ENCODE measurements around the gene LUZP2. TPM values are rescaled to one million over a fixed set of nuclear protein-coding genes. Genes with fewer than 3 reads are reported as not detected.

The LUZP2 gene
- polyA plus RNA-seq, 1 of the 3 experiments (the other 2 are of a cell fraction) = 0.03 TPM

- no peaks in the 10 kb centered on the region for H3K4me1 ChIP-seq (ENCODE audit: control insufficient read depth in 1 of 2, insufficient read depth in 2 of 2, low read depth in 1 of 2, low read length in 1 of 2)
- no peaks in the 10 kb centered on the region for H4K20me1 ChIP-seq (ENCODE audit: insufficient read depth)
- POLR2A ChIA-PET = no interaction called here
- TF ChIP-seq SMC3 (IDR thresholded peaks at IDR 0.05; ENCODE audit: low read depth, low read length) = no peak
- H3K27ac ChIP-seq (ENCODE audit: low read depth in 2 of 2, low read length in 1 of 2) = no peak overlapping the region
- no peaks in the 10 kb centered on the region for H3K27me3 ChIP-seq (ENCODE audit: insufficient read depth)
- H3F3A ChIP-seq (replicated peaks; ENCODE audit: insufficient read depth) = no peaks in the 10 kb centered on the region
- H3K36me3 ChIP-seq (replicated peaks in 1 of 2; ENCODE audit: control insufficient read depth in 1 of 2, insufficient read depth in 2 of 2, low read length in 1 of 2) = no peaks in the 10 kb centered on the region
- H3K4me3 ChIP-seq (ENCODE audit: low read depth in 2 of 2, low read length in 1 of 2) = no peak overlapping the region
- no peak overlapping the region for H3K4me2 ChIP-seq
- H2AFZ ChIP-seq (ENCODE audit: low read depth) = no peak overlapping the region
- CTCF ChIA-PET = interaction anchor here (1.0 kb wide), 1 partner anchor 9 kb away, joined by 3 read pairs; no protein-coding TSS in a partner anchor
- no peak overlapping the region for H3K9ac ChIP-seq
- H3K9me2 ChIP-seq = no peaks in the 10 kb centered on the region
- no peaks in the 10 kb centered on the region for H3K79me2 ChIP-seq (ENCODE audit: insufficient read depth)
- no peak for DNase-seq
- H3K9me3 ChIP-seq = no peaks in the 10 kb centered on the region
- 76% methylated on average over 3 of the region's 3 CpGs for WGBS (ENCODE audit: low lambda C conversion rate)
Measured at GRCh38 chr11:24759742-24760141, 262.9 kb downstream of the LUZP2 start.

GRCh38 chr11:24760681-24761080 lies 263.8 kb downstream of the LUZP2 start:
- ChIA-PET POLR2A (no interaction called here), CTCF (no interaction called here)
- H3K4me1 ChIP-seq (ENCODE audit: control insufficient read depth in 1 of 2, insufficient read depth in 2 of 2, low read depth in 1 of 2, low read length in 1 of 2) = no peaks in the 10 kb centered on the region
- no peak overlapping the region for H3K4me3 ChIP-seq (ENCODE audit: low read depth in 2 of 2, low read length in 1 of 2)
- no peaks in the 10 kb centered on the region for H3F3A ChIP-seq (replicated peaks; ENCODE audit: insufficient read depth)
- no peak for DNase-seq
- no peaks in the 10 kb centered on the region for H3K9me3 ChIP-seq
- no peaks in the 10 kb centered on the region for H3K27me3 ChIP-seq (ENCODE audit: insufficient read depth)
- TF ChIP-seq FOXM1 (IDR thresholded peaks at IDR 0.05; ENCODE audit: low read depth) (no peak), RCOR1 (IDR thresholded peaks at IDR 0.05; ENCODE audit: low read length) (no peak), YY1 (IDR thresholded peaks at IDR 0.05; ENCODE audit: low read depth) (no peak), RFX5 (IDR thresholded peaks at IDR 0.05; ENCODE audit: low read length) (no peak), JUND (IDR thresholded peaks at IDR 0.05) (no peak), NFIC (IDR thresholded peaks at IDR 0.05; ENCODE audit: borderline replicate concordance) (no peak), IRF3 (IDR thresholded peaks at IDR 0.05; ENCODE audit: low read depth, low read length) (no peak), GATA2 (CRISPR knock-in tag; IDR thresholded peaks at IDR 0.05) (no peak), TAF1 (IDR thresholded peaks at IDR 0.05; ENCODE audit: borderline replicate concordance, low read depth, low read length) (no peak), MEF2A (IDR thresholded peaks at IDR 0.05; ENCODE audit: borderline replicate concordance, low read depth) (no peak)
- H3K9me2 ChIP-seq = no peaks in the 10 kb centered on the region
- H3K27ac ChIP-seq (ENCODE audit: low read depth in 2 of 2, low read length in 1 of 2) = no peak overlapping the region
- no peaks in the 10 kb centered on the region for H4K20me1 ChIP-seq (ENCODE audit: insufficient read depth)
- H3K36me3 ChIP-seq (replicated peaks in 1 of 2; ENCODE audit: control insufficient read depth in 1 of 2, insufficient read depth in 2 of 2, low read length in 1 of 2) = no peaks in the 10 kb centered on the region
- H3K9ac ChIP-seq = no peak overlapping the region
- H2AFZ ChIP-seq (ENCODE audit: low read depth) = no peak overlapping the region
- H3K4me2 ChIP-seq = no peak overlapping the region; the same call in 1 of the 2 replicates
- H3K79me2 ChIP-seq (ENCODE audit: insufficient read depth) = no peaks in the 10 kb centered on the region

- no peak overlapping the region for H3K4me2 ChIP-seq
Measured at GRCh38 chr11:24762076-24762475, 265.2 kb downstream of the LUZP2 start.

More at GRCh38 chr11:24762076-24762475, 265.2 kb downstream of the LUZP2 start:
- Histone ChIP-seq H2AFZ (ENCODE audit: low read depth) (0 out of 2 replicates have a peak overlapping the region, but pooled peaks have one; percentile 46), H3K27me3 (ENCODE audit: insufficient read depth) (no peaks in the 10 kb centered on the region), H3K9me3 (no peaks in the 10 kb centered on the region), H3K9ac (no peak overlapping the region), H3K4me1 (ENCODE audit: control insufficient read depth in 1 of 2, insufficient read depth in 2 of 2, low read depth in 1 of 2, low read length in 1 of 2) (no peaks in the 10 kb centered on the region), H3K4me3 (ENCODE audit: low read depth in 2 of 2, low read length in 1 of 2) (no peak overlapping the region), H4K20me1 (ENCODE audit: insufficient read depth) (no peaks in the 10 kb centered on the region), H3K79me2 (ENCODE audit: insufficient read depth) (no peaks in the 10 kb centered on the region), H3F3A (replicated peaks; ENCODE audit: insufficient read depth) (no peaks in the 10 kb centered on the region), H3K27ac (ENCODE audit: low read depth in 2 of 2, low read length in 1 of 2) (no peak overlapping the region), H3K36me3 (replicated peaks in 1 of 2; ENCODE audit: control insufficient read depth in 1 of 2, insufficient read depth in 2 of 2, low read length in 1 of 2) (no peaks in the 10 kb centered on the region), H3K9me2 (no peaks in the 10 kb centered on the region)
- DNase-seq = no peak
- CTCF ChIA-PET = interaction anchor here (0.6 kb wide), 1 partner anchor 15 kb away, joined by 3 read pairs; no protein-coding TSS in a partner anchor
- POLR2A ChIA-PET = no interaction called here
- 75% methylated on average over 2 of the region's 2 CpGs for WGBS (ENCODE audit: low lambda C conversion rate)
- TF ChIP-seq SMC3 (IDR thresholded peaks at IDR 0.05; ENCODE audit: low read depth, low read length) (no peak), RFX5 (IDR thresholded peaks at IDR 0.05; ENCODE audit: low read length) (no peak), ZBTB33 (IDR thresholded peaks at IDR 0.05; ENCODE audit: borderline replicate concordance, low read depth) (no peak), TEAD4 (IDR thresholded peaks at IDR 0.05; ENCODE audit: borderline replicate concordance, insufficient read depth) (no peak), CHD2 (IDR thresholded peaks at IDR 0.05; ENCODE audit: low read length, partially characterized antibody) (no peak), FOXJ3 (CRISPR knock-in tag; IDR thresholded peaks at IDR 0.05) (no peak), PBX3 (IDR thresholded peaks at IDR 0.05) (no peak), FOSL2 (IDR thresholded peaks at IDR 0.05; ENCODE audit: borderline replicate concordance, low read depth) (no peak), IRF3 (IDR thresholded peaks at IDR 0.05; ENCODE audit: low read depth, low read length) (no peak), YY1 (IDR thresholded peaks at IDR 0.05; ENCODE audit: low read depth) (no peak)

Measured in SK-N-SH (cell line).